Sigmoid colon (tissue), 7 donors: ENCODE measurements around the gene TYMP. TPM values are rescaled to one million over a fixed set of nuclear protein-coding genes. Genes with fewer than 3 reads are reported as not detected.

Source experiments
- DNase-seq: peaks from one replicate; pipeline ENCODE4 v3.0.0-alpha.2; 2019
- H3K27ac ChIP-seq, 4 donors: fragments of 200-600 bp; sonication (generic); one replicate each; pipeline ENCODE4 v1.5.1; 2016 to 2019; ENCODE audit warnings: mild to moderate bottlenecking in 1 of 4
- H3K27me3 ChIP-seq, 3 donors: fragments of 200-600 bp; sonication (generic); one replicate each; pipeline ENCODE4 v1.5.1; 2019; ENCODE audit warnings: mild to moderate bottlenecking in 1 of 3
- H3K36me3 ChIP-seq, 4 donors: fragments of 200-600 bp; sonication (generic); one replicate each; pipeline ENCODE4 v1.5.1; 2016 to 2019
- H3K4me1 ChIP-seq, 4 donors: fragments of 200-600 bp; sonication (generic); one replicate each; pipeline ENCODE4 v1.5.1; 2017 to 2019
- H3K4me3 ChIP-seq, 4 donors: fragments of 200-600 bp; sonication (generic); one replicate each; pipeline ENCODE4 v1.5.1; 2017 to 2019; ENCODE audit warnings: mild to moderate bottlenecking in 2 of 4, moderate library complexity in 1 of 4
- H3K9me3 ChIP-seq, 4 donors: fragments of 200-600 bp in 3 of 4; sonication (generic) in 3 of 4; one replicate each; pipeline versions ENCODE4 v1.5.1 to v1.6.1; 2013 to 2019
- CTCF ChIP-seq, 4 experiments: fragments of 450-650 bp in 3 of 4; fragments of 200-600 bp in 1 of 4; IDR thresholded peaks; one replicate each; pipeline ENCODE4 v1.5.1; 2016 to 2019; ENCODE audit warnings: antibody characterized with exemption in 4 of 4, mild to moderate bottlenecking in 3 of 4, moderate library complexity in 2 of 4
- EP300 ChIP-seq, 4 donors: sonication (generic); formaldehyde crosslinking; IDR thresholded peaks; one replicate each; pipeline ENCODE4 v1.6.1; 2017; ENCODE audit warnings: antibody characterized with exemption in 4 of 4
- POLR2A ChIP-seq, 2 donors: fragments of 450-650 bp; IDR thresholded peaks; one replicate each; pipeline ENCODE4 v1.6.1; 2016; ENCODE audit warnings: antibody characterized with exemption in 2 of 2, mild to moderate bottlenecking in 2 of 2, moderate library complexity in 2 of 2
- POLR2AphosphoS5 ChIP-seq, 4 donors: sonication (generic); formaldehyde crosslinking; IDR thresholded peaks; one replicate each; pipeline ENCODE4 v1.6.1; 2017; ENCODE audit warnings: antibody characterized with exemption in 4 of 4
- WGBS, 2 donors: extraction: QIAGEN DNeasy Blood & Tissue Kit; methylation state at CpG; one replicate each; pipeline ENCODE4 v1.1.7; 2013; 5-methylcytosine and 5-hydroxymethylcytosine counted together
- intact Hi-C: fragments of 100-400 bp; cut with DNase I; formaldehyde crosslinking; loops from one replicate; pipeline ENCODE4 v1.15.1; 2023
- polyA plus RNA-seq, 3 donors: library from polyadenylated mRNA; stranded (reverse); fragments of 200-250 nt; gene quantifications; one replicate each; pipeline ENCODE4 v1.2.3, GENCODE V29; 2013
- total RNA-seq, 4 donors: library from RNA; depleted of rRNA; stranded (reverse); fragments of >200 nt; gene quantifications; one replicate each; pipeline ENCODE4 v1.1.0, GENCODE V29; 2016
- donor health status: healthy with polysubstance abuse.
- donor health status: Bipolar disorder and iron deficiency.
- donor health status: healthy.

TYMP gene
- total and polyA plus RNA-seq, 7 donors = 17.4 to 169 (median 23.0) TPM

GRCh38 chr22:50573491-50574382, 43.9 kb upstream of the TYMP start:
- Histone ChIP-seq H3K4me3 (no peak overlapping the region), H3K9me3 (no peaks in the 10 kb centered on the region), H3K27ac (no peak overlapping the region), H3K27me3 (peaks cover 10 to 23% (median 17%) of the 10 kb centered on the region in 3 donors), H3K4me1 (peaks cover 0 to 12% (median 10%) of the 10 kb centered on the region in 4 donors), H3K36me3 (peaks cover 0 to 29% (median 0%) of the 10 kb centered on the region in 4 donors)
- no peak for DNase-seq
- WGBS, 2 donors = 91 to 93% methylated on average over 26 of the region's 26 CpGs
- intact Hi-C loops = no loop called here
- TF ChIP-seq POLR2A (IDR thresholded peaks at IDR 0.05) (no peak), EP300 (IDR thresholded peaks at IDR 0.05) (no peak), POLR2AphosphoS5 (IDR thresholded peaks at IDR 0.05) (no peak), CTCF (IDR thresholded peaks at IDR 0.05) (no peak)

GRCh38 chr22:50572965-50573364, 43.2 kb upstream of the TYMP start:
- WGBS, 2 donors = 94 to 97% methylated on average over 11 of the region's 11 CpGs
- no peak for TF ChIP-seq POLR2A (IDR thresholded peaks at IDR 0.05)
- no peak for TF ChIP-seq CTCF (IDR thresholded peaks at IDR 0.05)
- no peak for TF ChIP-seq EP300 (IDR thresholded peaks at IDR 0.05)
- no peak for TF ChIP-seq POLR2AphosphoS5 (IDR thresholded peaks at IDR 0.05)
- DNase-seq = no peak
- Histone ChIP-seq H3K4me1 (peaks cover 0 to 4% (median 2%) of the 10 kb centered on the region in 4 donors), H3K27ac (no peak overlapping the region), H3K27me3 (peaks cover 4 to 15% (median 10%) of the 10 kb centered on the region in 3 donors), H3K36me3 (peaks cover 0 to 29% (median 0%) of the 10 kb centered on the region in 4 donors), H3K4me3 (no peak overlapping the region), H3K9me3 (no peaks in the 10 kb centered on the region)
- intact Hi-C loops = no loop called here

GRCh38 chr22:50571264-50572175, 41.7 kb upstream of the TYMP start:
- Histone ChIP-seq H3K9me3 (no peaks in the 10 kb centered on the region), H3K36me3 (peaks cover 0 to 29% (median 0%) of the 10 kb centered on the region in 4 donors), H3K4me3 (no peak overlapping the region), H3K4me1 (no peaks in the 10 kb centered on the region), H3K27me3 (peaks cover 0 to under 1% (median 0%) of the 10 kb centered on the region in 3 donors), H3K27ac (no peak overlapping the region)
- TF ChIP-seq EP300 (IDR thresholded peaks at IDR 0.05) (no peak), POLR2A (IDR thresholded peaks at IDR 0.05) (no peak), POLR2AphosphoS5 (IDR thresholded peaks at IDR 0.05) (no peak), CTCF (IDR thresholded peaks at IDR 0.05) (no peak)
- 60 to 89% methylated on average over 26 of the region's 26 CpGs for WGBS, 2 donors
- intact Hi-C loops = no loop called here
- no peak for DNase-seq

GRCh38 chr22:50570861-50571260, 41.0 kb upstream of the TYMP start:
- WGBS, 2 donors = 92 to 95% methylated on average over 12 of the region's 12 CpGs
- H3K9me3 ChIP-seq = no peaks in the 10 kb centered on the region

More at GRCh38 chr22:50570861-50571260, 41.0 kb upstream of the TYMP start:
- no peaks in the 10 kb centered on the region for H3K4me1 ChIP-seq
- DNase-seq = no peak
- H3K4me3 ChIP-seq = no peak overlapping the region
- no peak overlapping the region for H3K27ac ChIP-seq
- no peak for TF ChIP-seq EP300 (IDR thresholded peaks at IDR 0.05)
- no peak for TF ChIP-seq POLR2A (IDR thresholded peaks at IDR 0.05)
- TF ChIP-seq POLR2AphosphoS5 (IDR thresholded peaks at IDR 0.05) = no peak
- no peak for TF ChIP-seq CTCF (IDR thresholded peaks at IDR 0.05)
- intact Hi-C loops = no loop called here
- peaks cover 0 to 29% (median 0%) of the 10 kb centered on the region in 4 donors for H3K36me3 ChIP-seq
- no peaks in the 10 kb centered on the region for H3K27me3 ChIP-seq
